HG03097 (cell line): Measurements from ENCODE around the gene AGMAT.
A peak's percentile ranks its signal among the peaks of the same experiment; 100 is the strongest.

Source experiments
- ATAC-seq: cut with Tn5 transposase; IDR thresholded peaks from one replicate; pipeline ENCODE4 v1.9.1; 2021; ENCODE audit not compliant: unreplicated experiment, low FRiP score

AGMAT gene

DNA sequence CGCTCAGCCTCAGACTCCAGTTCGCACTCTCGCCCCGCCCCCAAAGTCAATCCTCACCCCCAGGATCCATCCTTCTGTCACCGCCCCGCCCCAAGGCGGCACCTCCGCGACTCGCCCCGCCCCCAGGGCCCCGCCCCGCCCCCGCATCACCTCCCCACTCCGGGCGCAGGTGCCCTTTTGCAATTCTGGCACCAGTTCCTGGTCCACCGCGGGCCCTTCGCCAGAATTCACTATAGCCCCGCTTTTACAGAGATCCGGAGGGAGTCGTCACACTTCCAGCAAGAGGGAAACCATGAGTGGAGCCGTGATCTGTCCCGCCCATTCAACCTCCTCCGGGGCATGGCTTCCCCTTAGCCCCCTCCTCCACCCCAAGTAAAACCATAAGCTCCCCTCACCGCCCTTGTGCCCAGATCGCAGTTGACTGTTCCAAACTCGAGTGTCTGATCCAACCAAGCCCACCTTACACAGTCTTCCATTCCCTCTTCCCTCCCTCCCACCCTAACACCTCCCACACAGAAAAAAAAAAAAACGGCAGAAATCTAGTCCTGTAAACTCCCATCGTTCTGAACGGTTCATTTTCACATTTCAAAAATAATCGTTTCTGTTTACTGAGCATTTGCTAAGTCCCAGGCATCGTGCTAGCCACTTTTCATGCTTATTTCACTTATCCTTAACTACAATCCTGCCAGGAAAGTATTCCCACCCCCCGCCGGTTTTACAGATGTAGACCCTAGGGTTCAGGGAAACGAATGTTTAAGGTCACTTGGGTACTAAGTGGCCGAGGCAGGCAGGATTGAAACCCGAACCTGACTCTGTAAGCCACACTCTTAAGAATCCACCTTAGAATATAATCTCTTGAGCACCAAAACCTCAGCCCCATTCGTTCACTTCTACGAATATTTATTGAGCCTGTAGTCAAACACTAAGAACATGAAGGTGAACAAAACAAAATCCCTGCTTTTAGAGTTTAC, 59.5 kb downstream of the AGMAT start:
- ATAC-seq, result peak; percentile 38

DNA sequence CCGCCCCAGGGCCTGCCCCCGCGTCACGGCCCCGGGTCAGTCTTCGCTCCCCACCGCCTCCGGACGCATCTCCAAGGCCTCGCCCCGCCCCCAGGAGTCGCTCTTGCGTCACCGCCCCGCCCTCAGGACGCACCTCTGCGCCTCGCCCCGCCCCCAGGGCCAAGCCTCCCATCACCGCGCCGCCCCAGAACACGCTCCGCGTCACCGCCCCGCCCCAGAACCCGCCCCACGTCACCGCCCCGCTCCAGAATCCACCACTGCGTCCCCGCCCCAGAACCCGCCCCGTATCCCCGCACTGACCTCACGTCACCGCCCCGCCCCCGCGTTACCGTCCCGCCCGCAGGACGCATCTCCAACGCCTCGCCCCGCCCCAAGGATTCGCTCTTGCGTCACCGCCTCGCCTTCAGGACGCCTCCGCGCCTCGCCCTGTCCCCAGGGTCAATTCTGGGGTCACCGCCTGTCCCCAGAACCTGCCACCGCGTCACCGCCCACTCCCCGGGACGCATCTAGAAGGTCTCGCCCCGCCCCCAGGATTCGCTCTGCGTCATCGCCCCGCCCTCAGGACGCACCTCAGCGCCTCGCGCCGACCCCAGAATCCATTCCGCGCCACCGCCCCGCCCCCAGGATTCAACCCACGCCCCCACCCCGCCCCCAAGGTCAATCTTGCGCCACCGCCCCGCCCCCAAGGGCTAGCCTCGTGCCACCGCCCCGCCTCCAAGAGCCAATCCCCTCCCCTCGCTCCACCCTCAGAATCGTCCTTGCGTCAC, 60.4 kb downstream of the AGMAT start:
- ATAC-seq, result peak; percentile 38

- no peak for ATAC-seq
Observed at GRCh38 chr1:15524021-15524282, 60.9 kb downstream of the AGMAT start, which contains the start of gene CASP9. TSS of gene CASP9 (minus strand) at chr1:15524215. CDS start at chr1:15524200, 15 bp downstream.

DNA sequence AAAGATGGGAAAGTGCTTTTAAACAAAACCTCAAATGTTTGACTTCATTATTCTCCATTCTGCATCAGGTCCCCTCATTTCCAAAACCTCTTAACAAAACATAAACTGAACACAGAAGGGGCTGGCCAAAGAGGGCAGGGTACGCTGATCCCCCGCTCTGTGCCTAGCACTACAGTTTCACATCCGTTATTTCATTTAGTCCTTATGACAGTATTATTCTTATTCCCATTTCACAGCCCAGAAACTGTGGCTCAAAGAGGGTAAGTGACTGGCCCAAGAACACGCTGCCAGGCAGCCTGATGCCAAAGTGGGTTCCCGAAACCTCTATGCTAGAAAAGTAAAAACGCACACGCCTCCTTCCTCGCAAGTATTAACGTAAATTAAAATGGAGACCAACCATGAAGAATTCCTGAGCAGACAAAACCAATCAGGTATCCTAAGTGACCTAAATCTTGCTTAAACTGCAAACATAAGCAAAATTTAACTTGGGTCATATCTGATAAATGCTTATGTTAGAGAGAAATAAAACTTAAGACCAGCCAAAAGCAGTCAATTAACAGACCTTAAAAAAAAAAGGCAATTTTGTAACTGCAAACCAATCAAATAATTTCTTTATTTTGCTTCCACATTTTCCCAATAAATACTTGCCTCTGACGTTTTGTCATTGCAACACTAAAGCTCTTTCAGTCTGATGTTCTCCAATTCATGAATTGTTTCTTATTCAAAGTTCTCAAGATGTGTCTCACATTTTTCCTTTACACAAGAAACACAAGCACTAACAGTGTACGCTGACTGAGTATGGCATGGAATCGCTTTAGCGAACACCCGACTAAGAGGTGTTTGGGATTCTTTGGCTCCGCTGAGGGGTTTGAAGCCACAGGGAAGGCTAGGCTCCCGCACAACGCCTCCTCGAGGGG, 61.5 kb downstream of the AGMAT start:
- no peak for ATAC-seq

GRCh38 chr1:15522551-15522950, 62.3 kb downstream of the AGMAT start:
- no peak for ATAC-seq
